Neural crest cell (in vitro differentiated cells): ENCODE results near the gene KLK1. TPM values are rescaled to one million over a fixed set of nuclear protein-coding genes. Genes with fewer than 3 reads are reported as not detected.
"Not testable (repeated sequence)": the region's sequence is repeated elsewhere in the genome, so short reads cannot be mapped to it uniquely, and the experiment has no call there.

Source experiments
- DNase-seq: peaks from one replicate; pipeline ENCODE4 v3.0.0; 2021; ENCODE audit warnings: low read depth, mixed read lengths, low spot score
- H3K27ac Mint-ChIP-seq: one replicate; pipeline ENCODE4 v1.8.0; 2021; ENCODE audit warnings: mild to moderate bottlenecking, mixed read lengths; ENCODE audit not compliant: unreplicated experiment
- H3K27me3 Mint-ChIP-seq: 2 replicates; pipeline ENCODE4 v1.8.0; 2021; ENCODE audit warnings: low read depth, mild to moderate bottlenecking, mixed read lengths
- H3K36me3 Mint-ChIP-seq: 2 replicates; pipeline ENCODE4 v1.8.0; 2021; ENCODE audit warnings: low read depth, mild to moderate bottlenecking, mixed read lengths
- H3K4me1 Mint-ChIP-seq: 2 replicates; pipeline ENCODE4 v1.8.0; 2021; ENCODE audit warnings: mixed read lengths
- H3K4me3 Mint-ChIP-seq: one replicate; pipeline ENCODE4 v1.8.0; 2021; ENCODE audit warnings: mild to moderate bottlenecking, mixed read lengths
- H3K9me3 Mint-ChIP-seq: 2 replicates; pipeline ENCODE4 v1.8.0; 2021; ENCODE audit warnings: mixed read lengths
- total RNA-seq: library from RNA; stranded (reverse); gene quantifications from 2 replicates; pipeline ENCODE4 v1.2.1, GENCODE V29; 2021
- TF ChIP-seq, protein P1 (sequence below): fragments of 200-600 bp; sonication (generic); conservative IDR thresholded peaks from 2 replicates; pipeline ENCODE4 v1.5.0; 2021; ENCODE audit warnings: antibody characterized with exemption, mild to moderate bottlenecking

The KLK1 gene
- total RNA-seq, 1 donor from 2014 or later, result 0.44 TPM

DNA sequence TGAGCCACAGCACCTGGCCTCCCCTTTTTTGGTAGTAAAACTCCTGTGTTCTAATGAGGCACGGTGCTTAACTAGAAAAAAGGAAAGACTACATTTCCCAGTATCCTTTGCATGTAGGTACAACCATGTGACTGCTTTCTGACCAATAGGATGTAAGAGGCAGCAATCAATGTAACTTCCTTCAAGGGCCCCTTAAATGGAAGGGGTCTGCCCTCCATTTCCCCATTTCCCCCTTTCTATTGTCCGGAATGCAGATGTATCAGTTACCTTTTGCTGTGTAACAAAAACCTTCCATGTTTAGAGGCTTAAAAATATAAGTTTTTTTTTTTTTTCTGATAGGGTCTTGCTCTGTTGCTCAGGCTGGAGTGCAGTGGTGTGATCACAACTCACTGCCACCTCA is 51.1 kb downstream of the KLK1 start:
- TF ChIP-seq, protein P1, sequence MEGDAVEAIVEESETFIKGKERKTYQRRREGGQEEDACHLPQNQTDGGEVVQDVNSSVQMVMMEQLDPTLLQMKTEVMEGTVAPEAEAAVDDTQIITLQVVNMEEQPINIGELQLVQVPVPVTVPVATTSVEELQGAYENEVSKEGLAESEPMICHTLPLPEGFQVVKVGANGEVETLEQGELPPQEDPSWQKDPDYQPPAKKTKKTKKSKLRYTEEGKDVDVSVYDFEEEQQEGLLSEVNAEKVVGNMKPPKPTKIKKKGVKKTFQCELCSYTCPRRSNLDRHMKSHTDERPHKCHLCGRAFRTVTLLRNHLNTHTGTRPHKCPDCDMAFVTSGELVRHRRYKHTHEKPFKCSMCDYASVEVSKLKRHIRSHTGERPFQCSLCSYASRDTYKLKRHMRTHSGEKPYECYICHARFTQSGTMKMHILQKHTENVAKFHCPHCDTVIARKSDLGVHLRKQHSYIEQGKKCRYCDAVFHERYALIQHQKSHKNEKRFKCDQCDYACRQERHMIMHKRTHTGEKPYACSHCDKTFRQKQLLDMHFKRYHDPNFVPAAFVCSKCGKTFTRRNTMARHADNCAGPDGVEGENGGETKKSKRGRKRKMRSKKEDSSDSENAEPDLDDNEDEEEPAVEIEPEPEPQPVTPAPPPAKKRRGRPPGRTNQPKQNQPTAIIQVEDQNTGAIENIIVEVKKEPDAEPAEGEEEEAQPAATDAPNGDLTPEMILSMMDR, result no peak
- no peaks in the 10 kb centered on the region for H3K9me3 Mint-ChIP-seq
- H3K27ac Mint-ChIP-seq, result no peak overlapping the region
- peaks cover under 1% of the 10 kb centered on the region for H3K4me1 Mint-ChIP-seq
- no peak for DNase-seq
- H3K4me3 Mint-ChIP-seq, result no peak overlapping the region
- peaks cover 52% of the 10 kb centered on the region for H3K27me3 Mint-ChIP-seq
- H3K36me3 Mint-ChIP-seq, result no peaks in the 10 kb centered on the region

DNA sequence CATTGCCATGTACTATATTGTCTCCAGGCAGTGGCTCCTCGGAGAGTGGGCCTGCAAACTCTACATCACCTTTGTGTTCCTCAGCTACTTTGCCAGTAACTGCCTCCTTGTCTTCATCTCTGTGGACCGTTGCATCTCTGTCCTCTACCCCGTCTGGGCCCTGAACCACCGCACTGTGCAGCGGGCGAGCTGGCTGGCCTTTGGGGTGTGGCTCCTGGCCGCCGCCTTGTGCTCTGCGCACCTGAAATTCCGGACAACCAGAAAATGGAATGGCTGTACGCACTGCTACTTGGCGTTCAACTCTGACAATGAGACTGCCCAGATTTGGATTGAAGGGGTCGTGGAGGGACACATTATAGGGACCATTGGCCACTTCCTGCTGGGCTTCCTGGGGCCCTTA is 52.7 kb downstream of the KLK1 start:
- no peaks in the 10 kb centered on the region for H3K9me3 Mint-ChIP-seq
- H3K4me3 Mint-ChIP-seq, result no peak overlapping the region
- H3K36me3 Mint-ChIP-seq, result no peaks in the 10 kb centered on the region
- no peaks in the 10 kb centered on the region for H3K4me1 Mint-ChIP-seq
- no peak for DNase-seq
- no peak overlapping the region for H3K27ac Mint-ChIP-seq
- peaks cover 45% of the 10 kb centered on the region for H3K27me3 Mint-ChIP-seq
- TF ChIP-seq, protein P1, result no peak

DNA sequence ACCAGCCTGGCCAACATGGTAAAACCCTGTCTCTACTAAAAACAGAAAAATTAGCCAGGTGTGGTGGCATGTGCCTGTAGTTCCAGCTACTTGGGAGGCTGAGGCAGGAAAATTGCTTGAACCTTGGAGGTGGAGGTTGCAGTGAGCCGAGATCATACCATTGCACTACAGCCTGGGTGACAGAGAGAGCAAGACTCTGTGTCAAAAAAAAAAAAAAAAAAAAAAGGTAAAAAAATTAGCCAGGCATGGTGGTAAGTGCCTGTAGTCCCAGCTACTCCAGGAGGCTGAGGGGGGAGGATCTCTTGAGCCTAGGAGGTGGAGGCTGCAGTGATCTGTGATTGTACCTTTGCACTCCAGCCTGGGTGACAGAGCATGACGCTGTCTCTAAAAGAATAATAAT is 53.4 kb downstream of the KLK1 start, which contains the start of gene GPR32:
TSS of gene GPR32 (plus strand) at position 301 of the 400 bp plus-strand sequence. CDS start 137 bp downstream, outside the sequence.
- not testable (repeated sequence) for H3K4me1 Mint-ChIP-seq, H3K27ac Mint-ChIP-seq, H3K9me3 Mint-ChIP-seq, H3K36me3 Mint-ChIP-seq, H3K4me3 Mint-ChIP-seq, DNase-seq
- H3K27me3 Mint-ChIP-seq, result peaks cover 38% of the 10 kb centered on the region

Other genes with a start within 250 kb of the KLK1 start
- gene SYT3, start 183.9 kb downstream of the KLK1 start, total RNA-seq, result 1.4 and 2.0 TPM in 2 replicates
- 7.9 and 9.2 TPM in 2 replicates for gene C19orf81, start 174.3 kb downstream of the KLK1 start, total RNA-seq
- 6.7 and 6.8 TPM in 2 replicates for gene SHANK1, start 104.0 kb downstream of the KLK1 start, total RNA-seq
- gene CLEC11A, start 100.4 kb downstream of the KLK1 start, total RNA-seq, result 7.6 and 7.9 TPM in 2 replicates
- gene GPR32, start 53.3 kb downstream of the KLK1 start, total RNA-seq, result not detected in 2 replicates
- gene ACP4, start 33.4 kb downstream of the KLK1 start, total RNA-seq, result not detected in 2 replicates
- not detected in 2 replicates for gene KLK15, start 9.8 kb upstream of the KLK1 start, total RNA-seq
- gene KLK3, start 31.1 kb upstream of the KLK1 start, total RNA-seq, result not detected in 2 replicates
- not detected in 2 replicates for gene KLK2, start 49.7 kb upstream of the KLK1 start, total RNA-seq
- gene KLK4, start 87.6 kb upstream of the KLK1 start, total RNA-seq, result not detected in 2 replicates
- not detected in 2 replicates for gene KLK5, start 129.3 kb upstream of the KLK1 start, total RNA-seq
- 1.7 and 2.5 TPM in 2 replicates for gene KLK6, start 145.8 kb upstream of the KLK1 start, total RNA-seq
- not detected in 2 replicates for gene KLK7, start 160.1 kb upstream of the KLK1 start, total RNA-seq
- not detected in 2 replicates for gene KLK8, start 177.8 kb upstream of the KLK1 start, total RNA-seq
- not detected in 2 replicates for gene KLK10, start 195.9 kb upstream of the KLK1 start, total RNA-seq
- gene KLK11, start 202.8 kb upstream of the KLK1 start, total RNA-seq, result not detected in 2 replicates
- gene KLK12, start 211.2 kb upstream of the KLK1 start, total RNA-seq, result not detected in 2 replicates
- not detected in 2 replicates for gene KLK13, start 241.3 kb upstream of the KLK1 start, total RNA-seq